ENCODE results near the gene SCRN2. TPM values are rescaled to one million over a fixed set of nuclear protein-coding genes. Genes with fewer than 3 reads are reported as not detected.

Gene SCRN2
- total RNA-seq, result 27.4 TPM
- polyA plus RNA-seq, result 41.0 TPM

GRCh38 chr17:47840742-47841487, at the start of gene SCRN2:
Gene SCRN2 (minus strand): TSS chr17:47841273. CDS start chr17:47840843, 430 bp downstream.
- no peak within 1 kb of the TSS for H3K27ac ChIP-seq (ENCODE audit: low read depth)
- WGBS, result under 1% methylated on average over 55 of the region's 55 CpGs
- peak within 1 kb of the TSS; percentile 54 for H3K4me3 ChIP-seq (ENCODE audit: low read depth, low read length)
- DNase-seq (ENCODE audit: extremely low spot score), result peak; percentile 43
- no peaks in the 10 kb centered on the region for H3K4me1 ChIP-seq (ENCODE audit: insufficient read depth)
- no peaks in the 10 kb centered on the region for H3K36me3 ChIP-seq (ENCODE audit: insufficient read depth)

GRCh38 chr17:47889734-47890529, 48.9 kb upstream of the SCRN2 start:
- H3K4me1 ChIP-seq (ENCODE audit: insufficient read depth), result no peaks in the 10 kb centered on the region
- no peaks in the 10 kb centered on the region for H3K36me3 ChIP-seq (ENCODE audit: insufficient read depth)
- H3K27ac ChIP-seq (ENCODE audit: low read depth), result no peak overlapping the region
- DNase-seq (ENCODE audit: extremely low spot score), result peak; percentile 55
- WGBS, result 40% methylated on average over 11 of the region's 11 CpGs
- H3K4me3 ChIP-seq (ENCODE audit: low read depth, low read length), result no peak overlapping the region

- H3K4me1 ChIP-seq (ENCODE audit: insufficient read depth), result no peaks in the 10 kb centered on the region
- 69% methylated on average over 6 of the region's 6 CpGs for WGBS
- H3K4me3 ChIP-seq (ENCODE audit: low read depth, low read length), result no peak overlapping the region
- no peak for DNase-seq (ENCODE audit: extremely low spot score)
- H3K27ac ChIP-seq (ENCODE audit: low read depth), result no peak overlapping the region
- no peaks in the 10 kb centered on the region for H3K36me3 ChIP-seq (ENCODE audit: insufficient read depth)
These were observed 47.2 kb upstream of the SCRN2 start for GRCh38 chr17:47888293-47888692.

- Histone ChIP-seq H3K36me3 (ENCODE audit: insufficient read depth) (no peaks in the 10 kb centered on the region), H3K4me1 (ENCODE audit: insufficient read depth) (peaks cover 2% of the 10 kb centered on the region), H3K27ac (ENCODE audit: low read depth) (peak overlapping the region; percentile 44), H3K4me3 (ENCODE audit: low read depth, low read length) (no peak overlapping the region)
- WGBS, result 55% methylated on average over 11 of the region's 11 CpGs
- DNase-seq (ENCODE audit: extremely low spot score), result no peak
These were observed 44.0 kb upstream of the SCRN2 start for GRCh38 chr17:47884905-47885730.

- H3K4me3 ChIP-seq (ENCODE audit: low read depth, low read length), result no peak overlapping the region
- WGBS, result 37% methylated on average over 5 of the region's 5 CpGs
- H3K27ac ChIP-seq (ENCODE audit: low read depth), result no peak overlapping the region
- no peak for DNase-seq (ENCODE audit: extremely low spot score)
- peaks cover 2% of the 10 kb centered on the region for H3K4me1 ChIP-seq (ENCODE audit: insufficient read depth)
- H3K36me3 ChIP-seq (ENCODE audit: insufficient read depth), result no peaks in the 10 kb centered on the region
These were observed 43.3 kb upstream of the SCRN2 start for GRCh38 chr17:47884427-47884740.

GRCh38 chr17:47883589-47884426, 42.7 kb upstream of the SCRN2 start:
- Histone ChIP-seq H3K36me3 (ENCODE audit: insufficient read depth) (no peaks in the 10 kb centered on the region), H3K4me3 (ENCODE audit: low read depth, low read length) (no peak overlapping the region), H3K4me1 (ENCODE audit: insufficient read depth) (peaks cover 2% of the 10 kb centered on the region), H3K27ac (ENCODE audit: low read depth) (no peak overlapping the region)
- DNase-seq (ENCODE audit: extremely low spot score), result no peak
- WGBS, result 48% methylated on average over 9 of the region's 9 CpGs

- no peak for DNase-seq (ENCODE audit: extremely low spot score)
- Histone ChIP-seq H3K4me3 (ENCODE audit: low read depth, low read length) (no peak overlapping the region), H3K36me3 (ENCODE audit: insufficient read depth) (no peaks in the 10 kb centered on the region), H3K4me1 (ENCODE audit: insufficient read depth) (peaks cover 2% of the 10 kb centered on the region), H3K27ac (ENCODE audit: low read depth) (no peak overlapping the region)
- 86% methylated on average over 9 of the region's 9 CpGs for WGBS
These were observed 41.9 kb upstream of the SCRN2 start for GRCh38 chr17:47882695-47883588.

- Histone ChIP-seq H3K4me3 (ENCODE audit: low read depth, low read length) (no peak overlapping the region), H3K4me1 (ENCODE audit: insufficient read depth) (peaks cover 2% of the 10 kb centered on the region), H3K27ac (ENCODE audit: low read depth) (no peak overlapping the region), H3K36me3 (ENCODE audit: insufficient read depth) (no peaks in the 10 kb centered on the region)
- 42% methylated on average over 7 of the region's 7 CpGs for WGBS
- no peak for DNase-seq (ENCODE audit: extremely low spot score)
These were observed 41.2 kb upstream of the SCRN2 start for GRCh38 chr17:47882247-47882646.

GRCh38 chr17:47879776-47880454, 38.8 kb upstream of the SCRN2 start:
- no peak overlapping the region for H3K4me3 ChIP-seq (ENCODE audit: low read depth, low read length)
- no peaks in the 10 kb centered on the region for H3K36me3 ChIP-seq (ENCODE audit: insufficient read depth)
- peaks cover 2% of the 10 kb centered on the region for H3K4me1 ChIP-seq (ENCODE audit: insufficient read depth)
- no peak overlapping the region for H3K27ac ChIP-seq (ENCODE audit: low read depth)
- 83% methylated on average over 8 of the region's 8 CpGs for WGBS
- no peak for DNase-seq (ENCODE audit: extremely low spot score)

GRCh38 chr17:47879028-47879585, 38.0 kb upstream of the SCRN2 start:
- 56% methylated on average over 2 of the region's 2 CpGs for WGBS

GRCh38 chr17:47878203-47879027, 37.3 kb upstream of the SCRN2 start:
- Histone ChIP-seq H3K4me3 (ENCODE audit: low read depth, low read length) (no peak overlapping the region), H3K36me3 (ENCODE audit: insufficient read depth) (no peaks in the 10 kb centered on the region), H3K27ac (ENCODE audit: low read depth) (no peak overlapping the region), H3K4me1 (ENCODE audit: insufficient read depth) (peaks cover 2% of the 10 kb centered on the region)
- 49% methylated on average over 10 of the region's 10 CpGs for WGBS
- no peak for DNase-seq (ENCODE audit: extremely low spot score)

More at GRCh38 chr17:47879028-47879585, 38.0 kb upstream of the SCRN2 start:
- H3K27ac ChIP-seq (ENCODE audit: low read depth), result no peak overlapping the region
- H3K36me3 ChIP-seq (ENCODE audit: insufficient read depth), result no peaks in the 10 kb centered on the region
- H3K4me1 ChIP-seq (ENCODE audit: insufficient read depth), result peaks cover 2% of the 10 kb centered on the region
- DNase-seq (ENCODE audit: extremely low spot score), result no peak
- H3K4me3 ChIP-seq (ENCODE audit: low read depth, low read length), result no peak overlapping the region

Data from urinary bladder (tissue), 4 donors.